PC-3 (cell line): ENCODE data around the gene ZMIZ1. TPM values are rescaled to one million over a fixed set of nuclear protein-coding genes. Genes with fewer than 3 reads are reported as not detected.

ENCODE experiments used
- ATAC-seq: fragments of 200-7000 bp; cut with Tn5 transposase; 2 replicates; pipeline ENCODE4 v1.9.1; 2020; ENCODE audit warnings: mild to moderate bottlenecking, moderate library complexity
- BruUV-seq: library from RNA; stranded (reverse); fragments of 400-500 nt; replicated peaks from 2 replicates; lab custom pipeline; 2021; lab: Mats Ljungman, UMichigan
- CTCF ChIA-PET: fragments of 300-600 bp; sonication (Branson Sonifier 250); formaldehyde crosslinking; loops from one replicate; lab custom pipeline; 2022; ENCODE audit warnings: antibody characterized with exemption; lab: Charles Lee
- POLR2A ChIA-PET: fragments of 300-600 bp; sonication (Branson Sonifier 250); formaldehyde crosslinking; loops from one replicate; lab custom pipeline; 2022; ENCODE audit warnings: antibody characterized with exemption; ENCODE audit not compliant: unreplicated experiment; lab: Charles Lee
- DNase-seq: peaks from one replicate; pipeline ENCODE4 v3.0.0-alpha.2; 2015
- H2AFZ ChIP-seq: fragments of 300-600 bp; sonication (generic); 2 replicates; pipeline ENCODE4 v1.6.0; 2016; ENCODE audit warnings: antibody characterized with exemption, low read length
- H3F3A ChIP-seq: fragments of 300-600 bp; sonication (generic); one replicate; pipeline ENCODE4 v1.6.0; 2017; ENCODE audit warnings: antibody characterized with exemption, low read length, control low read depth, mild to moderate bottlenecking; ENCODE audit not compliant: unreplicated experiment
- H3K27ac ChIP-seq: fragments of 300-600 bp; sonication (generic); 2 replicates; pipeline ENCODE4 v1.5.1; 2016; ENCODE audit warnings: mild to moderate bottlenecking, low read length
- H3K27me3 ChIP-seq: fragments of 300-600 bp; sonication (generic); 2 replicates; pipeline ENCODE4 v1.6.1; 2016; ENCODE audit warnings: low read length, mixed read lengths
- H3K36me3 ChIP-seq: fragments of 300-600 bp; sonication (generic); 2 replicates; pipeline ENCODE4 v1.6.1; 2016; ENCODE audit warnings: low read depth, mixed run types, low read length, mixed read lengths
- H3K4me1 ChIP-seq: fragments of 300-600 bp; sonication (generic); 2 replicates; pipeline ENCODE4 v1.5.1; 2016; ENCODE audit warnings: low read length; ENCODE audit not compliant: insufficient read depth
- H3K4me2 ChIP-seq: fragments of 300-600 bp; sonication (generic); 2 replicates; pipeline ENCODE4 v1.6.0; 2016; ENCODE audit warnings: low read length
- H3K4me3 ChIP-seq: fragments of 300-600 bp; sonication (generic); 2 replicates; pipeline ENCODE4 v1.5.1; 2016; ENCODE audit warnings: mild to moderate bottlenecking, low read length, mixed read lengths
- H3K79me2 ChIP-seq: fragments of 300-600 bp; sonication (generic); 2 replicates; pipeline ENCODE4 v1.6.1; 2017; ENCODE audit warnings: low read length, mixed read lengths
- H3K9ac ChIP-seq: fragments of 300-600 bp; sonication (generic); 2 replicates; pipeline ENCODE4 v1.6.0; 2016; ENCODE audit warnings: mild to moderate bottlenecking, low read length
- H3K9me2 ChIP-seq: fragments of 300-600 bp; sonication (generic); replicated peaks from 2 replicates; pipeline ENCODE4 v1.6.1; 2016; ENCODE audit warnings: mixed run types, low read length, mixed read lengths
- H3K9me3 ChIP-seq: fragments of 300-600 bp; sonication (generic); 2 replicates; pipeline ENCODE4 v1.6.1; 2016; ENCODE audit warnings: low read length, mixed read lengths
- H4K20me1 ChIP-seq: fragments of 300-600 bp; sonication (generic); 2 replicates; pipeline ENCODE4 v1.6.1; 2016; ENCODE audit warnings: low read length, mixed read lengths
- EZH2 ChIP-seq: fragments of 300-600 bp; sonication (generic); IDR thresholded peaks from one replicate; pipeline ENCODE4 v1.6.1; 2017; ENCODE audit warnings: antibody characterized with exemption, mild to moderate bottlenecking, low read length; ENCODE audit not compliant: unreplicated experiment
- EZH2phosphoT487 ChIP-seq: fragments of 300-600 bp; sonication (generic); IDR thresholded peaks from 2 replicates; pipeline ENCODE4 v1.6.1; 2018; ENCODE audit warnings: mild to moderate bottlenecking, antibody characterized with exemption, low read length, borderline replicate concordance
- intact Hi-C: fragments of 100-400 bp; cut with micrococcal nuclease; formaldehyde crosslinking; loops from 2 replicates; pipeline ENCODE4 v1.9.0; 2023
- total RNA-seq: library from RNA; depleted of rRNA; stranded (reverse); fragments of >200 nt; gene quantifications from 2 replicates; pipeline ENCODE4 v1.2.3, GENCODE V29; 2014
- TF ChIP-seq, protein P1 (sequence below): fragments of 300-600 bp; sonication (generic); conservative IDR thresholded peaks from 2 replicates; pipeline ENCODE4 v1.5.1; 2017; ENCODE audit warnings: antibody characterized with exemption, low read depth, mild to moderate bottlenecking, low read length

ZMIZ1 gene
- total RNA-seq, 1 experiment from 2014 or later: 55.4 TPM

DNA sequence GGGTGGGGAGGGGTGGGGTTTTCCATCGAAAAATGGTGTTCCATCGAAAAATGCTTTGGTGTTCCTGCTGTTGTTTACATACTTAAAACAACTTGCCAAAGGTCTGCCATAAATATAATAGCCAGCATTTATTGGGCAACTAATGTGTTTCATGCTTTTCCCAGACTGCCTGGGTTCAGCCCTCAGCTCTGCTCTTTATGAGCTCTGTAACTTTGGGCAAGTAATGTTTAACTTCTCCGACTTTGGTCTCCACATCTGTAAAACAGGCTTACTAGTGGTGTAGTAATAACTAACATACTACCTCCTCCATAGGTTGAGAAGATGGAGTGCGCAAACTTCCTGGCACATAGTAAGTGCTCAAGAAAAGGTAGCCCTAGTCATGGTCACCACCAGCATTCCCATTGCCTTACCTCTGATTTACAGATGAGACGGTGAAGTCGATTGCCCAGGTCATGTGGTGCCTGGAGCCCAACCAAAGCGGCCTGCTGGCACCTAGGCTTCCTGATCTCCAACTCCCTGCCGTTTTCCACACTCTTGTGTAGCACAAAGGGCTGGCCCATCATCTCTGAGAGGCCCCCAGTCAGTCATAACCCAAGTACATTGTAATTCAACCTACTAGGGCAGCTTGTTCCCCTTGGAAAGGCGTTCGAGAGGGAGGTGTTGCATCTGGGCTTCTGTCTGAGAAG lies 8.9 kb downstream of the ZMIZ1 start:
- no peak overlapping the region for H2AFZ ChIP-seq
- H3K27me3 ChIP-seq: no peaks in the 10 kb centered on the region
- H3K4me3 ChIP-seq: no peak overlapping the region
- H3K9me2 ChIP-seq: no peaks in the 10 kb centered on the region
- H3K9ac ChIP-seq: no peak overlapping the region
- intact Hi-C loops: no loop called here
- ATAC-seq: no peak
- no peak for DNase-seq
- no peaks in the 10 kb centered on the region for H3K9me3 ChIP-seq
- no peaks in the 10 kb centered on the region for H3F3A ChIP-seq
- H3K36me3 ChIP-seq: 0 out of 2 replicates have a peak, but pooled peaks cover 5% of the 10 kb centered on the region
- H3K4me2 ChIP-seq: no peak overlapping the region
- ChIA-PET CTCF (no interaction called here), POLR2A (no interaction called here)
- no peak overlapping the region for H3K27ac ChIP-seq
- peaks cover 100% of the 10 kb centered on the region for H3K79me2 ChIP-seq
- BruUV-seq: no TSS peak
- peaks cover 65% of the 10 kb centered on the region for H3K4me1 ChIP-seq
- TF ChIP-seq, protein P1, sequence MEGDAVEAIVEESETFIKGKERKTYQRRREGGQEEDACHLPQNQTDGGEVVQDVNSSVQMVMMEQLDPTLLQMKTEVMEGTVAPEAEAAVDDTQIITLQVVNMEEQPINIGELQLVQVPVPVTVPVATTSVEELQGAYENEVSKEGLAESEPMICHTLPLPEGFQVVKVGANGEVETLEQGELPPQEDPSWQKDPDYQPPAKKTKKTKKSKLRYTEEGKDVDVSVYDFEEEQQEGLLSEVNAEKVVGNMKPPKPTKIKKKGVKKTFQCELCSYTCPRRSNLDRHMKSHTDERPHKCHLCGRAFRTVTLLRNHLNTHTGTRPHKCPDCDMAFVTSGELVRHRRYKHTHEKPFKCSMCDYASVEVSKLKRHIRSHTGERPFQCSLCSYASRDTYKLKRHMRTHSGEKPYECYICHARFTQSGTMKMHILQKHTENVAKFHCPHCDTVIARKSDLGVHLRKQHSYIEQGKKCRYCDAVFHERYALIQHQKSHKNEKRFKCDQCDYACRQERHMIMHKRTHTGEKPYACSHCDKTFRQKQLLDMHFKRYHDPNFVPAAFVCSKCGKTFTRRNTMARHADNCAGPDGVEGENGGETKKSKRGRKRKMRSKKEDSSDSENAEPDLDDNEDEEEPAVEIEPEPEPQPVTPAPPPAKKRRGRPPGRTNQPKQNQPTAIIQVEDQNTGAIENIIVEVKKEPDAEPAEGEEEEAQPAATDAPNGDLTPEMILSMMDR: no peak
- TF ChIP-seq EZH2 (no peak), EZH2phosphoT487 (no peak)
- H4K20me1 ChIP-seq: peaks cover 73% of the 10 kb centered on the region

DNA sequence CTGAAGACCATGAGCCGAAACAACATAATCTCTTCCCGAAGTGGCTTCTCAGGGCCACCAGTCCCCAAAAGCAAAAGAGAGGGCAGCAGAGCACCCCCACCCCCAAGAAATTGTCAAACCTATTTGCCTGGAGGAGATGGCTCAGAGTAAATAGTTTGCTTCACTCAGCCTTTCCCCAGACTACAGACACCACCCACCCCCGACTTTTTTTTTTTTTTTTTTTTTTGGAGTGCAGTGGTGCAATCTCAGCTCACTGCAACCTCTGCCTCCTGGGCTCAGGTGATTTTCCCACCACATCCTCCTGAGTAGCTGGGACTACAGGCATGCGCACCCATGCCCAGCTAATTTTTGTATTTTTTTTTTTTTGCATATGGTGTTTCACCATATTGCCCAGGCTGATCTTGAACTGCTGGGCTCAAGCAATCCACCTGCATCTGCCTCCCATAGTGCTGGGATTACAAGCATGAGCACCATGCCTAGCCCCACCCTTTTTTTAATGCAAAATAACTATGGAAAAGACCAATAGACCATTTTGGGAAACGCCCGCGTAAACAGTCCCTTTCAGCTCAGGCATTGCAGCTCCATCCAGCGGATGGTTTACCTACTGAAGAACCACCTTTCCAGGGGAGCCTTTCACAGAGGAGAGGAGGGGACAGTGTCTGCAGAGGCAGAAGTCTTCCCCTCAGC lies 9.7 kb downstream of the ZMIZ1 start:
- ChIA-PET POLR2A (no interaction called here), CTCF (interaction anchor here (0.7 kb wide), 1 partner anchor 63 kb away, joined by 3 read pairs; no protein-coding TSS in a partner anchor)
- TF ChIP-seq, protein P1: no peak
- no peak for TF ChIP-seq EZH2
- no peak for TF ChIP-seq EZH2phosphoT487

DNA sequence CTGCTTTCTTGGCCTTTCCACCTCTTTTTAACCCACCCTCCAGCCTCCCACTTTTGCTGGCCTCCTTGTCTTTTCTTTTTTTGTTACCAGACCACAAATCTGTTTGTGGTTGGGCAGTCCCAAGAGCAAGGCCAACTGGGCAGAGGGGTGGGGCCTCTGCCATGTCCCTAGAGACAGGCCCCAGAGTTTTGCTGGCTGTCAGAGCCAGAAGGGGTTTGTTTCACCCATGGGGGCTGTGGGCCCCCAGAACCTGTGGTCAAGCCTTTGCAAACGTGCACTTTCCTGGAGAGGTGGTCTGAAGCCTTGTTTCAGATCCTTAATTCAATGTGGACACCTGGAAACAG lies 10.3 kb downstream of the ZMIZ1 start:
- H3K79me2 ChIP-seq: peaks cover 100% of the 10 kb centered on the region
- ChIA-PET POLR2A (no interaction called here), CTCF (interaction anchor here (0.7 kb wide), 2 partner anchors 63 to 64 kb away, joined by 3 read pairs; no protein-coding TSS in a partner anchor)
- intact Hi-C loops: no loop called here
- H3K36me3 ChIP-seq: 0 out of 2 replicates have a peak, but pooled peaks cover 5% of the 10 kb centered on the region
- ATAC-seq: no peak
- no peak overlapping the region for H3K9ac ChIP-seq
- no peaks in the 10 kb centered on the region for H3K27me3 ChIP-seq
- H4K20me1 ChIP-seq: peaks cover 73% of the 10 kb centered on the region
- H3K9me2 ChIP-seq: no peaks in the 10 kb centered on the region
- H3K4me2 ChIP-seq: 0 out of 2 replicates have a peak overlapping the region, but pooled peaks have one; percentile 14
- no peaks in the 10 kb centered on the region for H3K9me3 ChIP-seq
- TF ChIP-seq EZH2phosphoT487 (no peak), EZH2 (no peak)
- TF ChIP-seq, protein P1: no peak
- peaks cover 64% of the 10 kb centered on the region for H3K4me1 ChIP-seq
- DNase-seq: no peak
- peak overlapping the region; percentile 3; the same call in 1 of the 2 replicates for H3K27ac ChIP-seq
- BruUV-seq: no TSS peak
- no peaks in the 10 kb centered on the region for H3F3A ChIP-seq
- no peak overlapping the region for H2AFZ ChIP-seq
- H3K4me3 ChIP-seq: no peak overlapping the region

More for the DNA sequence above, 9.7 kb downstream of the ZMIZ1 start:
- no peaks in the 10 kb centered on the region for H3K27me3 ChIP-seq
- no peak overlapping the region for H3K4me2 ChIP-seq
- H3F3A ChIP-seq: no peaks in the 10 kb centered on the region
- peaks cover 100% of the 10 kb centered on the region for H3K79me2 ChIP-seq
- H2AFZ ChIP-seq: no peak overlapping the region
- H4K20me1 ChIP-seq: peaks cover 73% of the 10 kb centered on the region
- no peaks in the 10 kb centered on the region for H3K9me2 ChIP-seq
- no peaks in the 10 kb centered on the region for H3K9me3 ChIP-seq
- H3K4me3 ChIP-seq: no peak overlapping the region
- DNase-seq (no peak), ATAC-seq (no peak)
- H3K9ac ChIP-seq: no peak overlapping the region
- peaks cover 64% of the 10 kb centered on the region for H3K4me1 ChIP-seq
- H3K36me3 ChIP-seq: 0 out of 2 replicates have a peak, but pooled peaks cover 5% of the 10 kb centered on the region
- intact Hi-C loops: no loop called here
- no TSS peak for BruUV-seq
- H3K27ac ChIP-seq: no peak overlapping the region
